Mesendoderm (in vitro differentiated cells): ENCODE data around the gene KCNK16.

Experiments used
- DNase-seq: peaks from one replicate; pipeline ENCODE4 v3.0.0; 2013
- H2AK5ac ChIP-seq: 2 replicates; pipeline ENCODE4 v1.6.1; 2013; ENCODE audit warnings: low read length, inconsistent platforms
- H2BK120ac ChIP-seq: 2 replicates; pipeline ENCODE4 v1.6.1; 2013; ENCODE audit warnings: low read depth, mild to moderate bottlenecking, low read length, moderate library complexity, mixed read lengths
- H2BK15ac ChIP-seq: replicated peaks from 2 replicates; pipeline ENCODE4 v1.6.1; 2013; ENCODE audit warnings: low read depth, mild to moderate bottlenecking, moderate library complexity
- H2BK5ac ChIP-seq: 2 replicates; pipeline ENCODE4 v1.6.1; 2013; ENCODE audit warnings: low read length, inconsistent platforms
- H3K18ac ChIP-seq: 2 replicates; pipeline ENCODE4 v1.6.1; 2013; ENCODE audit warnings: mild to moderate bottlenecking, low read length, mixed read lengths
- H3K23ac ChIP-seq: one replicate; pipeline ENCODE4 v1.6.1; 2013; ENCODE audit warnings: low read length
- H3K27ac ChIP-seq: 2 replicates; pipeline ENCODE4 v1.5.1; 2013; ENCODE audit warnings: low read depth, mild to moderate bottlenecking, inconsistent platforms, low read length, moderate library complexity
- H3K27me3 ChIP-seq: 2 replicates; pipeline ENCODE4 v1.6.1; 2013; ENCODE audit warnings: low read length, control low read depth, mild to moderate bottlenecking, inconsistent platforms; ENCODE audit not compliant: insufficient read depth, poor library complexity
- H3K36me3 ChIP-seq: 2 replicates; pipeline ENCODE4 v1.6.1; 2013; ENCODE audit warnings: low read length, inconsistent platforms; ENCODE audit not compliant: control insufficient read depth, insufficient read depth
- H3K4ac ChIP-seq: one replicate; pipeline ENCODE4 v1.6.1; 2013; ENCODE audit warnings: low read depth, mild to moderate bottlenecking, low read length, moderate library complexity
- H3K4me1 ChIP-seq: 2 replicates; pipeline ENCODE4 v1.6.1; 2013; ENCODE audit warnings: low read depth, low read length, inconsistent platforms; ENCODE audit not compliant: control insufficient read depth
- H3K4me2 ChIP-seq: 2 replicates; pipeline ENCODE4 v1.6.1; 2013; ENCODE audit warnings: low read length
- H3K4me3 ChIP-seq: 2 replicates; pipeline ENCODE4 v1.5.1; 2013; ENCODE audit warnings: mild to moderate bottlenecking, low read length
- H3K56ac ChIP-seq: one replicate; pipeline ENCODE4 v1.6.1; 2013; ENCODE audit warnings: low read length
- H3K79me1 ChIP-seq: 2 replicates; pipeline ENCODE4 v1.6.1; 2013; ENCODE audit warnings: low read length, inconsistent platforms
- H3K79me2 ChIP-seq: 2 replicates; pipeline ENCODE4 v1.6.1; 2013; ENCODE audit warnings: mild to moderate bottlenecking, low read length; ENCODE audit not compliant: control insufficient read depth, insufficient read depth
- H3K9ac ChIP-seq: 2 replicates; pipeline ENCODE4 v1.6.1; 2013; ENCODE audit warnings: low read length, inconsistent platforms
- H4K5ac ChIP-seq: one replicate; pipeline ENCODE4 v1.6.1; 2013; ENCODE audit warnings: low read length
- H4K8ac ChIP-seq: one replicate; pipeline ENCODE4 v1.6.1; 2013; ENCODE audit warnings: low read depth, mild to moderate bottlenecking, control low read depth, low read length, moderate library complexity
- WGBS: extraction: QIAGEN DNeasy Blood & Tissue Kit; methylation state at CpG from one replicate; pipeline ENCODE4 v1.1.7; 2013; ENCODE audit warnings: low lambda C conversion rate, missing lambda C conversion rate; ENCODE audit not compliant: insufficient coverage; ENCODE audit errors: extremely low coverage; 5-methylcytosine and 5-hydroxymethylcytosine counted together

The KCNK16 gene

DNA sequence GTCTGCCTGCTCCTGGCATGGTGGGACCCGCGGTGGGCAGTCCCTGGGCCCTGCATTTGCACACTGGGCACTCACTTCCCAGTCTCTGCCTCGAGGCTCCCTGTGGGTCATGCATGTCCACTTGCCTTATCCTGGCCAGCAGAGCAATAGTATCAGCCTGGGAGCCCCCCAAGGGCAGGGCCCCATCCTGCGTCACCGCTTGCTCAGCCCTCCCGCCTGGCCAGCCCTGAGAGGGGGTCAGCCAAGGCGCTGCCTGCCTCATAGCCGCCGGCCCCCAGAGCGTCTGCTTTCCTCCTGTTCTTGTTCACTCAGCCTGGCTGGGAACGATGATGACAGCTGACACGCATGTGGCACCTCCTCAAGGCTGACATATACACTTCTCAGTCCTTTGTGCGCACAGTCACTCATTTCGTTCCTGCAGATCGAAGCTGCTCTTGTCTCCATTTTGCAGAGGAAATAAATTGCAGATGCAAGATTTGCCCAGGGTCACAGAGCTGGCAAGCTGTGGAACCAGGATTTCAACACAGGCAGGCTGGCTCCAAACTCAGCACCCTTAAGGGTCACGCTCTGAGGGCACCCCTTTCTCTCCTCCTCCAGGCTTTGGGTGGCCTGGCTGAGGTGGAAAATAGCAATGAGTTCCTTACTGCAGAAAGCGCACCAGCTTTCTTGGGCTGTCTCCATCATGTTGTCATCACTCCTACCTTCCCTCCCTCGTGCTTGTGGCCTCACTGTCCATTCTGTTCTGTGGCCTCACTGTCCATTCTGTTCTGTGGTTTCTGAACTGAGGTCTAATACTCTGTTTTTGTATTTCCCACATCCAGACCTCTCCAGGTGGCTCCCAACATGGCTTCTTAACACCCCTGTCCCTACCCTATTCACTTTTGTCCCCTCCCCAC lies 25.5 kb downstream of the KCNK16 start:
- H3K4me2 ChIP-seq: no peak overlapping the region
- H3K18ac ChIP-seq: no peak overlapping the region
- H3K4ac ChIP-seq: no peak overlapping the region
- H3K56ac ChIP-seq: no peak overlapping the region
- no CpG with 5 or more reads among the region's 18 CpGs for WGBS
- no peak overlapping the region for H2AK5ac ChIP-seq
- no peak overlapping the region for H3K4me3 ChIP-seq
- H2BK120ac ChIP-seq: no peak overlapping the region
- peak overlapping the region; percentile 37 for H3K23ac ChIP-seq
- H3K36me3 ChIP-seq: no peaks in the 10 kb centered on the region
- H3K27me3 ChIP-seq: no peaks in the 10 kb centered on the region
- H4K5ac ChIP-seq: no peak overlapping the region
- H3K79me1 ChIP-seq: no peaks in the 10 kb centered on the region
- no peak overlapping the region for H4K8ac ChIP-seq
- H3K4me1 ChIP-seq: no peaks in the 10 kb centered on the region
- no peaks in the 10 kb centered on the region for H3K79me2 ChIP-seq
- DNase-seq: no peak
- H3K9ac ChIP-seq: no peak overlapping the region
- no peak overlapping the region for H3K27ac ChIP-seq
- no peak overlapping the region for H2BK5ac ChIP-seq
- H2BK15ac ChIP-seq: no peak overlapping the region

DNA sequence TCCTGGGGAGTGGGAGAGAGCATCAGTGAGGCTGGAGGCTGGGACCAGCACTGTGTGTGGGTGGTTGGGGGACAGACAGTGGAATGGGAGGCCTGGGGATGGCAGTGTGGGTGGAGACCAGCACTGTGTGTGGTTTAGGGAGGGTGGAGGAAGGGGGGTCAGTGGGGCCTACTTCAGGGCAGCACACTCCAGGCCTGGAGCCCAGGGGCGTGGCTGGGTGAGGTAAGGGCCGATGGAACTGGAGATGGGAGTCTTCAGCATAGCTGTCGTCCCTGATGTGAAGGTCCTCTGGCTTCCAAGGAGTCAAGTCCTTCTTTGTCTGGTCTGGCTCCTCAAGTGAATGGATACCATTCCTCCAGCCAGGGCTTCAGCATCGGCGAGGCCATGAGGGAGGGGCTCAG lies 26.9 kb downstream of the KCNK16 start:
- no peak overlapping the region for H3K4ac ChIP-seq
- H3K27me3 ChIP-seq: no peaks in the 10 kb centered on the region
- H3K4me2 ChIP-seq: no peak overlapping the region

DNA sequence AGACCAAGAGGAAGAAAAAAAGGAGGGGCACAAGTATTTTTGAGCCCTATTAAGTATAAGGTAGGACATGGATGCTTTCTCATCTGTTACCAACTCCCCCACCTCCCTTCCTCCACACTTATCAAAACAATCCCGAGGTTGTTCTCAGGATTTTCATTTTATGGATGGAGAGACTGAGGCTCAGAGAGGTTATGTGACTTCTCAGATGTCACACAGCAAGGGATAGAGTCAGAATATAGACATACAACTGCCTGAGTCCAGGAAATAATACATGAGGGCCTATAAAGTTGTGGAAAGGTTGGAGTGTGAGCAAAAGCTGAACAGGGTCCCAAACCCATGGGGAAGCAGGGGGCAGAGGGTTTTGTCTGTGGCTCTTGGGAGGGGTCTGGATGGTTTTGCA lies 27.6 kb downstream of the KCNK16 start:
- no CpG with 5 or more reads among the region's 1 CpG for WGBS
- H3K18ac ChIP-seq: no peak overlapping the region
- H4K5ac ChIP-seq: no peak overlapping the region

More for the DNA sequence above, 26.9 kb downstream of the KCNK16 start:
- no CpG with 5 or more reads among the region's 5 CpGs for WGBS
- H2BK5ac ChIP-seq: no peak overlapping the region
- H3K79me2 ChIP-seq: no peaks in the 10 kb centered on the region
- H4K5ac ChIP-seq: no peak overlapping the region
- H3K36me3 ChIP-seq: no peaks in the 10 kb centered on the region
- no peak overlapping the region for H2BK15ac ChIP-seq
- H4K8ac ChIP-seq: no peak overlapping the region
- no peak for DNase-seq
- H3K4me1 ChIP-seq: no peaks in the 10 kb centered on the region
- no peak overlapping the region for H3K27ac ChIP-seq
- no peak overlapping the region for H2AK5ac ChIP-seq
- H3K18ac ChIP-seq: no peak overlapping the region
- no peaks in the 10 kb centered on the region for H3K79me1 ChIP-seq
- no peak overlapping the region for H3K23ac ChIP-seq
- no peak overlapping the region for H3K4me3 ChIP-seq
- H2BK120ac ChIP-seq: no peak overlapping the region
- no peak overlapping the region for H3K56ac ChIP-seq
- H3K9ac ChIP-seq: no peak overlapping the region

DNA sequence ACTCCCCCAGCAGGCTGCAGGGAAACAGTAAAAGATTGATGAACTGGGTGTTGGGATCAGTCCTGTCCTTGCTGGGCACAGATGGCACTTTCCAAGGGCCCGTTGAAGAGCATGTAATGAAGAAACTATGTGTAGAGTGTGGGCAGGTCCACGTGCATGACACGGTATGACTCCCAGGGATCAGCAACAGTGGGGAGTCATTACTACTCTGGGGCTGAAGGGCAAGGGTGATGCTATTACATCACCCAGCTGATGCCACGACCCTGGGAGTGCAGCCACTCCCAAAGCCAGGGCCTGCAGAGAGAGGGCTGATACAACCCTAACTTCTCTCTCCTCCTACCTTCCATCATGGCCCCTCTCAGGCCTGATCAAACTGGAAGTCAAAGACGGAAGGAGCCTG lies 28.4 kb downstream of the KCNK16 start:
- no peak overlapping the region for H3K4ac ChIP-seq
- WGBS: no CpG with 5 or more reads among the region's 5 CpGs
- no peak overlapping the region for H3K18ac ChIP-seq
- DNase-seq: no peak
- no peak overlapping the region for H2AK5ac ChIP-seq
- H3K4me1 ChIP-seq: no peaks in the 10 kb centered on the region
- no peak overlapping the region for H3K27ac ChIP-seq
- H3K9ac ChIP-seq: no peak overlapping the region
- no peaks in the 10 kb centered on the region for H3K79me1 ChIP-seq
- no peak overlapping the region for H3K4me2 ChIP-seq
- no peaks in the 10 kb centered on the region for H3K79me2 ChIP-seq
- no peak overlapping the region for H2BK120ac ChIP-seq
- no peak overlapping the region for H2BK15ac ChIP-seq
- no peak overlapping the region for H2BK5ac ChIP-seq
- H3K4me3 ChIP-seq: no peak overlapping the region
- H3K27me3 ChIP-seq: no peaks in the 10 kb centered on the region
- H3K23ac ChIP-seq: no peak overlapping the region
- H3K56ac ChIP-seq: no peak overlapping the region
- H3K36me3 ChIP-seq: no peaks in the 10 kb centered on the region
- H4K5ac ChIP-seq: no peak overlapping the region
- no peak overlapping the region for H4K8ac ChIP-seq

More for the DNA sequence above, 27.6 kb downstream of the KCNK16 start:
- Histone ChIP-seq H2BK120ac (no peak overlapping the region), H3K4ac (no peak overlapping the region), H3K36me3 (no peaks in the 10 kb centered on the region), H3K27me3 (no peaks in the 10 kb centered on the region), H3K4me2 (no peak overlapping the region), H3K56ac (no peak overlapping the region), H3K79me1 (no peaks in the 10 kb centered on the region), H2BK5ac (no peak overlapping the region), H2BK15ac (no peak overlapping the region), H3K9ac (no peak overlapping the region), H3K4me1 (no peaks in the 10 kb centered on the region), H2AK5ac (no peak overlapping the region), H3K79me2 (no peaks in the 10 kb centered on the region), H3K23ac (no peak overlapping the region), H4K8ac (no peak overlapping the region), H3K4me3 (no peak overlapping the region), H3K27ac (no peak overlapping the region)
- DNase-seq: no peak

DNA sequence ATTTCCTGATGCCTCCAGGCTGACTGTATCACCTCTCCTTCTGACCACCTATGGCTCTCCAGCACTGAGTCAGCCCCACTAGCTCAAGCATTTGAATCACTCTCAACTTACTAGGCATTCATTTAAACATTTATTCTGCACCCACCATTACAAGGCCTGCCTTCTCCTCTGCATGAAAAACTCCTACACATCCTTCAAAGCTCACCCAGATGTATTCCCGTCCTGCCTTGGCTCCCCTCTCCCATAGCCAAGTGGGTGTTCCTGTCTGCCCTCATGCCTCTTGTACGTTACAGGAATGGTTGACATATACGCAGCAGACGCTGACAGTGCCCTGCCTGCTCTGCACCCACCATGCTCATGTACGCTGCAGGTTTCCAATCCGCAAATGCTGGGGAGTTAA lies 29.9 kb downstream of the KCNK16 start:
- WGBS: no CpG with 5 or more reads among the region's 6 CpGs
- H2BK15ac ChIP-seq: no peak overlapping the region
- H3K27ac ChIP-seq: no peak overlapping the region
- no peak overlapping the region for H4K8ac ChIP-seq
- H3K56ac ChIP-seq: no peak overlapping the region
- no peak overlapping the region for H2AK5ac ChIP-seq
- no peak overlapping the region for H3K4me3 ChIP-seq
- no peak for DNase-seq
- no peak overlapping the region for H3K4me2 ChIP-seq
- no peaks in the 10 kb centered on the region for H3K79me1 ChIP-seq
- no peaks in the 10 kb centered on the region for H3K79me2 ChIP-seq
- H3K18ac ChIP-seq: no peak overlapping the region
- no peak overlapping the region for H3K23ac ChIP-seq
- no peak overlapping the region for H2BK120ac ChIP-seq
- no peak overlapping the region for H3K4ac ChIP-seq
- H3K36me3 ChIP-seq: no peaks in the 10 kb centered on the region
- H3K9ac ChIP-seq: no peak overlapping the region
- H2BK5ac ChIP-seq: no peak overlapping the region
- H3K27me3 ChIP-seq: no peaks in the 10 kb centered on the region
- H4K5ac ChIP-seq: no peak overlapping the region
- H3K4me1 ChIP-seq: no peaks in the 10 kb centered on the region

DNA sequence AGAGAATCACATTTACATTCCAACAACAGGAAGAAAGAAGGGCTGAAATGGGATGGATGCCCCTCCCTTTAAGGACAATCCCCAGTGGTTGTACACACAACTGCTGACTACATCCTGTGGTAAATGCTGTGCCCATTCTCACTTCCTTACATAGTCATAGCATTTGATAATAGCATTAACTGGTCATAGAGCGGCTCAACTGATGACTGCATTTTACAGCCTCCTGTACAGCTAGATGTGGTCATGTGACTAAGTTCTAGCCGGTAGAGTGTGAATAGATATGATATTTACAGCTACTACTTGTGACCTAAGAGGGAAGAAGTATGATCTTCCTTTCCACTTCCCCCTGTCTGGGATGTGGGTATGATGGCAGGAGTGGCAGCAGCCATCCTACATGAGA lies 33.0 kb downstream of the KCNK16 start:
- no peak overlapping the region for H3K4me3 ChIP-seq
- H3K36me3 ChIP-seq: no peaks in the 10 kb centered on the region
- no peak overlapping the region for H3K23ac ChIP-seq
- no peak overlapping the region for H3K18ac ChIP-seq
- no peak overlapping the region for H3K9ac ChIP-seq
- no peak overlapping the region for H2BK120ac ChIP-seq
- H2AK5ac ChIP-seq: no peak overlapping the region
- no peak overlapping the region for H2BK15ac ChIP-seq
- no peaks in the 10 kb centered on the region for H3K4me1 ChIP-seq
- H4K5ac ChIP-seq: no peak overlapping the region
- no CpG with 5 or more reads among the region's 2 CpGs for WGBS
- H3K79me1 ChIP-seq: no peaks in the 10 kb centered on the region
- H2BK5ac ChIP-seq: no peak overlapping the region
- no peak overlapping the region for H3K27ac ChIP-seq
- H4K8ac ChIP-seq: no peak overlapping the region
- no peaks in the 10 kb centered on the region for H3K27me3 ChIP-seq
- no peak overlapping the region for H3K56ac ChIP-seq
- H3K4me2 ChIP-seq: no peak overlapping the region
- no peaks in the 10 kb centered on the region for H3K79me2 ChIP-seq
- no peak for DNase-seq
- no peak overlapping the region for H3K4ac ChIP-seq
